Activated CD4-positive, alpha-beta T cell treated with anti-CD3 and anti-CD28 coated beads, Interleukin-2, amount 10 ng/mL, durations not matched to agents 24 days and 14 days (primary cell): ENCODE results near the gene BLOC1S1. TPM values are rescaled to one million over a fixed set of nuclear protein-coding genes. Genes with fewer than 3 reads are reported as not detected.

Experiments
- DNase-seq: peaks from one replicate; pipeline ENCODE4 v3.0.0; 2022
- H3K27ac Mint-ChIP-seq: one replicate; pipeline ENCODE4 v1.8.0; 2022; ENCODE audit warnings: mild to moderate bottlenecking, mixed read lengths
- H3K27me3 Mint-ChIP-seq: one replicate; pipeline ENCODE4 v1.8.0; 2022; ENCODE audit warnings: mixed read lengths
- H3K36me3 Mint-ChIP-seq: one replicate; pipeline ENCODE4 v1.8.0; 2022; ENCODE audit warnings: low read depth, mild to moderate bottlenecking, mixed read lengths
- H3K4me1 Mint-ChIP-seq: one replicate; pipeline ENCODE4 v1.8.0; 2021; ENCODE audit warnings: mixed read lengths
- H3K4me3 Mint-ChIP-seq: one replicate; pipeline ENCODE4 v1.8.0; 2022; ENCODE audit warnings: mild to moderate bottlenecking, moderate library complexity, mixed read lengths
- H3K9me3 Mint-ChIP-seq: one replicate; pipeline ENCODE4 v1.8.0; 2021; ENCODE audit warnings: mixed read lengths
- intact Hi-C: fragments of 100-400 bp; cut with micrococcal nuclease; formaldehyde crosslinking; loops from one replicate; pipeline ENCODE4 v1.15.1; 2023
- total RNA-seq: library from RNA; stranded (reverse); gene quantifications from 2 replicates; pipeline ENCODE4 v1.2.3, GENCODE V29; 2022

Gene BLOC1S1
- 62.7 and 64.8 TPM in 2 replicates for total RNA-seq

DNA sequence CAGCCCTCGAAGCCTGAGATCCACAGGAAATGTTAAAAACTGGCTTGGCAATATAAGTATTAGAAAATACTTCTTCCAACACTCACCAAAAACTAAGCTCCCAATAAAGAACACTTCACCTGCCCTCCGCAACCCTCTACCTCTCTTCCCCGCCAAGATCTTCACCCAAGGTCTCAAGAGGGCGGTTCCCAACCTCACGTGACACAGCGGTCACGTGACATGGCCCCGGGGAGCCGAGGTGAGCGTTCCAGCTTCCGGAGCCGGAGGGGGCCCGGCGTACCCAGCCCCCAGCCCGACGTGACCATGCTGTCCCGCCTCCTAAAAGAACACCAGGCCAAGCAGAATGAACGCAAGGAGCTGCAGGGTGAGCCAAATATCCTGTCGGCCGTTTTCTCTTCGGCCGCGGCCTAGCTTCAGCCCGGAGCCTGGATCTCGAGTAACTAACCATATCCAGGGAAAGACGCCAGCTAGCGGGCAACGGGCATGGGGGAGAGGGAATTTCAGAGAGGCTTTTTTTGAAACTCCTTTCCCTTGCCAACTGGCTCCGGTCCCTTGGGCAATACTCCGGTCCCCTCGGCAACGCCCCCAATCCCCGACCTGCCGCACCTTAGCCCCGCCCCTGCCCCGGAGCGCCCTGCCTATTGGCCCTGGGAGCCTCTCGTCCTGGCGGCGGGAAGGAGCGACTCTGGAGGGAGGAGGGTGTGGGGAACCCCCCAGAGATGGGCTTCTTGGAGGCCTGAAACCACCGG lies at the start of gene BLOC1S1:
Gene BLOC1S1, plus strand, starts transcription at position 214 of the 749 bp plus-strand sequence. Its CDS starts 6 bp downstream, at position 220.
- peaks cover 27% of the 10 kb centered on the region for H3K4me1 Mint-ChIP-seq
- peak within 1 kb of the TSS; percentile 98 for H3K27ac Mint-ChIP-seq
- intact Hi-C loops, result loop anchor here (1.0 kb wide), 4 partner anchors 9 to 388 kb away; partner anchors contain the start of genes CD63, ITGA7, PA2G4 and PYM1
- no peaks in the 10 kb centered on the region for H3K9me3 Mint-ChIP-seq
- H3K27me3 Mint-ChIP-seq, result peaks cover 15% of the 10 kb centered on the region
- peak; percentile 98 for DNase-seq
- H3K36me3 Mint-ChIP-seq, result peaks cover 4% of the 10 kb centered on the region
- H3K4me3 Mint-ChIP-seq, result peak within 1 kb of the TSS; percentile 98

DNA sequence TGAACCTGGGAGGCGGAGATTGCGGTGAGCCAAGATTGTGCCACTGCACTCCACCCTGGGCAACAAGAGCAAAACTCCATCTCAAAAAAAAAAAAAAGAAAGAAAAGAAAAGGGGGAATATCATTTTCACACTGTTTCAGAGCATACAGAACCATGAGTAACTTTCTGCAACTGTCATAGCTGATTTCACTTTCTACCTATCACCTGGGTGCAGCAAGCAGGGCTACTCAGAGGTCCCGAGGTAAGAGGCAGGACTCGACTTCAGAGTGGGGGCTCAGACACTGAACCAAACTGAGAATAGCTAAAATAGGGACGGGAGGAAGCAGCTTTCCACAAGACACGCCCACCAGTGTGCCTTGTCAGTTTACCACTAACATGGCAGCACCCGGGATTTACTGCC lies 49.3 kb upstream of the BLOC1S1 start:
- no peak overlapping the region for H3K27ac Mint-ChIP-seq
- H3K4me1 Mint-ChIP-seq, result no peaks in the 10 kb centered on the region
- no peaks in the 10 kb centered on the region for H3K36me3 Mint-ChIP-seq
- peaks cover 5% of the 10 kb centered on the region for H3K27me3 Mint-ChIP-seq
- intact Hi-C loops, result no loop called here
- H3K4me3 Mint-ChIP-seq, result no peak overlapping the region
- DNase-seq, result no peak
- no peaks in the 10 kb centered on the region for H3K9me3 Mint-ChIP-seq

DNA sequence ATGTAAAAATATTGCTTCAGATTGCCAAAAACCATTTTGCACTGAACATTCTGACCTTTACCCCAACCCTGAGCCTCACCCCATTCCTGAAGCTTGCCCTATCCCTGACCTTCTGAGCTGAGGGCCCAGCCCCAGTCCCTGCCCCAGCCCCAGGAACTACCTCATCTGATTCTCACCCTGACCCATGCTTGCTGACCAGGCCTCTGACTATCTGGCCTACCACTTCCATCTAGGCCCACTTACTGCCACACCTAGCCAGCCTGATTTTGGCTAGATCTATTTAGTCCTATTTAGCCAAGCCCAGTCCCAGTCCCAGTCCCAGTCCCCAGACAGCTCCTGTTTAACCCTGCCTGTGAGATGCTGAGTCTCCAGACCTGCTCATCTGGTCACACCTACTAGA lies 45.6 kb upstream of the BLOC1S1 start:
- no peak overlapping the region for H3K27ac Mint-ChIP-seq
- H3K4me3 Mint-ChIP-seq, result no peak overlapping the region
- H3K4me1 Mint-ChIP-seq, result no peaks in the 10 kb centered on the region
- DNase-seq, result no peak
- H3K9me3 Mint-ChIP-seq, result no peaks in the 10 kb centered on the region
- no peaks in the 10 kb centered on the region for H3K36me3 Mint-ChIP-seq
- intact Hi-C loops, result no loop called here
- peaks cover 14% of the 10 kb centered on the region for H3K27me3 Mint-ChIP-seq

- Mint-ChIP-seq H3K9me3 (no peaks in the 10 kb centered on the region), H3K4me3 (no peak overlapping the region), H3K27me3 (peaks cover 19% of the 10 kb centered on the region)
Observed at GRCh38 chr12:55671746-55672145, 44.1 kb upstream of the BLOC1S1 start.

GRCh38 chr12:55673638-55674037 lies 42.2 kb upstream of the BLOC1S1 start:
- H3K27me3 Mint-ChIP-seq, result peaks cover 19% of the 10 kb centered on the region
- H3K36me3 Mint-ChIP-seq, result no peaks in the 10 kb centered on the region
- intact Hi-C loops, result no loop called here
- H3K4me1 Mint-ChIP-seq, result no peaks in the 10 kb centered on the region
- no peaks in the 10 kb centered on the region for H3K9me3 Mint-ChIP-seq
- H3K4me3 Mint-ChIP-seq, result no peak overlapping the region
- no peak for DNase-seq
- no peak overlapping the region for H3K27ac Mint-ChIP-seq

More at GRCh38 chr12:55671746-55672145, 44.1 kb upstream of the BLOC1S1 start:
- intact Hi-C loops, result no loop called here
- no peaks in the 10 kb centered on the region for H3K4me1 Mint-ChIP-seq
- DNase-seq, result no peak
- no peaks in the 10 kb centered on the region for H3K36me3 Mint-ChIP-seq
- no peak overlapping the region for H3K27ac Mint-ChIP-seq

DNA sequence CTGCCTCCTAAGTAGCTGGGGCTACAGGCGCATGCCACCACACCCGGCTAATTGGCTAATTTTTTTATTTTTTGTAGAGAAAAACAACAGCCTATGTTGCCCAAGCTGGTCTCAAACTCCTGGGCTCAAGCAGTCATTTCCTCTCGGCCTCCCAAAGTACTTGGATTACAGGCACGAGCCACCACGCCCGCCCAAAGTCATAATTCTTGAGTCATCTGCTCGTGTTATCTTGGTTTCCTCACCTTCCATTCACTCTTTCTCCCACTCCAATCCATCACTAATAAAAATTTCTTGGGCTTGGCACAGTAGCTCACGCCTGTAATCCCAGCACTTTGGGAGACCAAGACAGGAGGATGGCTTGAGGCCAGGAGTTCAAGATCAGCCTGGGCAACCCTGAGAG lies 40.2 kb upstream of the BLOC1S1 start:
- H3K4me1 Mint-ChIP-seq, result peaks cover under 1% of the 10 kb centered on the region
- DNase-seq, result no peak
- intact Hi-C loops, result no loop called here
- no peaks in the 10 kb centered on the region for H3K9me3 Mint-ChIP-seq
- H3K27ac Mint-ChIP-seq, result no peak overlapping the region
- H3K36me3 Mint-ChIP-seq, result no peaks in the 10 kb centered on the region
- peaks cover 32% of the 10 kb centered on the region for H3K27me3 Mint-ChIP-seq
- no peak overlapping the region for H3K4me3 Mint-ChIP-seq

DNA sequence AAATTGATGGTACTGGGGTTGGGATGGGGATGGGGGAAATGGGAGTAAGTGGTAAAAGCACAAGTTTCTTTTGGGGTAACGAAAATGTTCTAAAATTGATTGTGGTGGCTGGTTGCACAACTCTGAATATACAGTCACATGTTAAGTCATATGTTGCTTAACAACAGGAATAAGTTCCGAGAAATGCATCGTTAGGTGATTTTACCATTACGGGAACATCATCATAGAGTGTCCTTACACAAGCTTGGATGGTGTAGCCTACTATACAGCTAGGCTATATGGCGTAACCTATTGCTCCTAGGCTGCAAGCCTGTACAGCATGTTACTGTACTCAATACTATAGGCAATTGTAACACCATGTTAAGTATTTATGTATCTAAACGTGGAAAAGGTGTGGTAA lies 39.1 kb upstream of the BLOC1S1 start:
- DNase-seq, result no peak
- intact Hi-C loops, result no loop called here
- Mint-ChIP-seq H3K4me3 (no peak overlapping the region), H3K36me3 (no peaks in the 10 kb centered on the region), H3K9me3 (no peaks in the 10 kb centered on the region), H3K4me1 (peaks cover 10% of the 10 kb centered on the region), H3K27me3 (peaks cover 42% of the 10 kb centered on the region), H3K27ac (no peak overlapping the region)

DNA sequence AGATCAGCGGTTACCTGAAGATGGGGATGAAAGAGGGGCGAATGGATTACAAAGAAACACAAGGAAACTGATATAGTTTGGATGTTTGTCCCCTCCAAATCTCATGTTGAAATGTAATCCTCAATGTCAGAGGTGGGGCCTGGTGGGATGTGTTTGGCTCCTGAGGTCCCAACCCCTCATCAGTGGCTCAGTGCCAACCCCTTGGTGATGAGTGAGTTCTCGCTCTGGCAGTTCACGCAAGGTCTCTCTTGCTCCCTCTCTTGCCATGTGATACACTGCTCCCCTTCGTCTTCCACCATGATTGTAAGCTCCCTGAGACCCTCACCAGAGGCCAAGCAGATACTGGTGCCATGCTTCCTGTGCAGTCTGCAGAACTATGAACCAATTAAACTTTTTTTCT lies 36.2 kb upstream of the BLOC1S1 start:
- no peak overlapping the region for H3K4me3 Mint-ChIP-seq
- DNase-seq, result no peak
- intact Hi-C loops, result no loop called here
- H3K36me3 Mint-ChIP-seq, result no peaks in the 10 kb centered on the region
- peaks cover 47% of the 10 kb centered on the region for H3K27me3 Mint-ChIP-seq
- peaks cover 11% of the 10 kb centered on the region for H3K4me1 Mint-ChIP-seq
- no peak overlapping the region for H3K27ac Mint-ChIP-seq
- H3K9me3 Mint-ChIP-seq, result no peaks in the 10 kb centered on the region

- Mint-ChIP-seq H3K9me3 (no peaks in the 10 kb centered on the region), H3K4me3 (peak overlapping the region; percentile 9), H3K27ac (peak overlapping the region; percentile 42), H3K36me3 (no peaks in the 10 kb centered on the region), H3K4me1 (peaks cover 11% of the 10 kb centered on the region), H3K27me3 (peaks cover 42% of the 10 kb centered on the region)
- DNase-seq, result no peak
- intact Hi-C loops, result no loop called here
Observed at GRCh38 chr12:55681142-55682077, 34.4 kb upstream of the BLOC1S1 start.

DNA sequence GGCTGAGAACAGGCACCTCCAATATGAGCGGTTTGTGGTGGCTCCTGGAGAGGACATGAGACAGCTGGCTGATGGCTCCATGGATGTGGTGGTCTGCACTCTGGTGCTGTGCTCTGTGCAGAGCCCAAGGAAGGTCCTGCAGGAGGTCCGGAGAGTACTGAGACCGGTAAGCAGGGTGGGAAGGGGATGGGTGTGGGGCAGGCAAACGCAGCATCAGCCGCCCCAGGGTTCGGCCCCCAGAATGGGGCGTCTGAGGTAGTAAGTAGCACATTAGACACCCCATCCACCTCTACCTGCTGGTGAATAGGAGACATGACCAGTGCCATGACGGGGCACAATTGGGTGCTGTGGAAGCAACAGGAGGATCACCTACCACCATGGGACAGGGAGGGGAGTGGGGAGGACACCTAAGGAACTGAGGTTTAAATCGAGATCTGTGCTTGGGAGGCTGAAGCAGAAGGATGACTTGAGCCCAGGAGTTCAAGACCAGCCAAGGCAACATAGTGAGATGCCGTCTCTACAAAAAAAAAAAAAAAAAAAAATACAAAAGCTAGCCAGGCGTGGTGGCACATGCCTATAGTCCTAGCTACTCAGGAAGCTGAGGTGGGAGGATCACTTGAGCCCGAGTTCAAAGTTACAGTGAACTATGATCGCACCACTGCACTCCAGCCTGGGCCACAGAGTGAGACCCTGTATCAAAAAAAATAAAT lies 33.6 kb upstream of the BLOC1S1 start:
- H3K4me1 Mint-ChIP-seq, result peaks cover 13% of the 10 kb centered on the region
- intact Hi-C loops, result no loop called here
- DNase-seq, result no peak
- H3K36me3 Mint-ChIP-seq, result no peaks in the 10 kb centered on the region
- H3K9me3 Mint-ChIP-seq, result no peaks in the 10 kb centered on the region
- H3K27ac Mint-ChIP-seq, result no peak overlapping the region
- H3K27me3 Mint-ChIP-seq, result peaks cover 42% of the 10 kb centered on the region
- H3K4me3 Mint-ChIP-seq, result no peak overlapping the region

GRCh38 chr12:55683676-55684075 lies 32.2 kb upstream of the BLOC1S1 start:
- H3K27me3 Mint-ChIP-seq, result peaks cover 41% of the 10 kb centered on the region
- H3K9me3 Mint-ChIP-seq, result no peaks in the 10 kb centered on the region

GRCh38 chr12:55684761-55685370 lies 31.0 kb upstream of the BLOC1S1 start:
- H3K9me3 Mint-ChIP-seq, result no peaks in the 10 kb centered on the region
- H3K27me3 Mint-ChIP-seq, result peaks cover 36% of the 10 kb centered on the region
- intact Hi-C loops, result no loop called here
- no peaks in the 10 kb centered on the region for H3K36me3 Mint-ChIP-seq
- peaks cover 18% of the 10 kb centered on the region for H3K4me1 Mint-ChIP-seq
- H3K4me3 Mint-ChIP-seq, result no peak overlapping the region
- H3K27ac Mint-ChIP-seq, result no peak overlapping the region
- DNase-seq, result no peak

More at GRCh38 chr12:55683676-55684075, 32.2 kb upstream of the BLOC1S1 start:
- peaks cover 18% of the 10 kb centered on the region for H3K4me1 Mint-ChIP-seq
- H3K27ac Mint-ChIP-seq, result no peak overlapping the region
- no peaks in the 10 kb centered on the region for H3K36me3 Mint-ChIP-seq
- intact Hi-C loops, result no loop called here
- no peak overlapping the region for H3K4me3 Mint-ChIP-seq
- no peak for DNase-seq

DNA sequence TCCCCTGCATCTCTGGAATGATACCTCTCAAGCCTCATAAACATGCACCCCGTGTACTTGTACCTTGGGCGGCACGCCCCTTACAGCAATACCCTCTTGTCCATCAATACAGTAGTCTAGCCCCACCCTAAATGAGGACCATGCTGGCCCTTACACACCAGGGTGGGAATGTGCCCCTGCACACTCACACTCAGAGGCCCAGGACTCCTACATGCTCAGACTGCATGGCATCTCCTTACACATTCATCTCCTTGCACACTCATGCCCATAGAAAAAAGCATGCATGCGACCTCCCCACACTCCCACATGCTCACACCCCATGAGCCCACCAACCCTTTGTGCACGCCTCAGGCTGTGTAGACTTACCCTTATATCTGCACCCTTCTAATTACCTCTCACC lies 30.2 kb upstream of the BLOC1S1 start:
- Mint-ChIP-seq H3K27ac (no peak overlapping the region), H3K9me3 (no peaks in the 10 kb centered on the region), H3K4me3 (no peak overlapping the region), H3K4me1 (peaks cover 17% of the 10 kb centered on the region), H3K27me3 (peaks cover 33% of the 10 kb centered on the region), H3K36me3 (no peaks in the 10 kb centered on the region)
- intact Hi-C loops, result no loop called here
- no peak for DNase-seq
